HEK293 (cell line): ENCODE data around the gene MESD.
"Not testable (repeated sequence)": the region's sequence is repeated elsewhere in the genome, so short reads cannot be mapped to it uniquely, and the experiment has no call there.

Source experiments
- CTCF ChIA-PET: fragments of 350-600 bp; formaldehyde crosslinking; extraction: SDS; loops from one replicate; lab custom pipeline; 2021; ENCODE audit warnings: antibody characterized with exemption; lab: Yijun Ruan, JAX
- POLR2A ChIA-PET: fragments of 300-600 bp; formaldehyde crosslinking; extraction: SDS; loops from one replicate; lab custom pipeline; 2020; ENCODE audit warnings: antibody characterized with exemption, inconsistent platforms; lab: Yijun Ruan, JAX
- H3K27ac ChIP-seq: fragments of 200-500 bp; sonication (Bioruptor generic); 2 replicates; pipeline ENCODE4 v1.5.1; 2014; ENCODE audit warnings: low read depth, low read length, control low read depth, inconsistent platforms; ENCODE audit errors: extremely low read depth
- H3K36me3 ChIP-seq, 2 experiments: fragments of 200-500 bp in 1 of 2; sonication (Bioruptor generic) in 1 of 2; 1 replicate in 1 of 2; 2 replicates in 1 of 2; pipeline ENCODE4 v1.5.1; 2014 to 2017; ENCODE audit warnings: inconsistent platforms in 2 of 2, low read length in 2 of 2; ENCODE audit not compliant: control insufficient read depth in 2 of 2, insufficient read depth in 1 of 2
- H3K4me1 ChIP-seq: fragments of 200-500 bp; sonication (Bioruptor generic); 2 replicates; pipeline ENCODE4 v1.5.1; 2014; ENCODE audit warnings: mild to moderate bottlenecking, low read length, inconsistent platforms; ENCODE audit not compliant: control insufficient read depth, insufficient read depth
- H3K4me3 ChIP-seq: 2 replicates; pipeline ENCODE4 v1.5.1; 2011; ENCODE audit warnings: low read depth, mild to moderate bottlenecking, control low read depth, low read length, moderate library complexity
- H3K9me3 ChIP-seq: fragments of 200-500 bp; sonication (Bioruptor generic); 2 replicates; pipeline ENCODE4 v1.5.1; 2014; ENCODE audit warnings: low read depth, low read length, inconsistent platforms; ENCODE audit not compliant: control insufficient read depth, insufficient read depth
- PRDM6 ChIP-seq: fragments of 450-650 bp; formaldehyde crosslinking; IDR thresholded peaks from 2 replicates; pipeline ENCODE4 v1.5.1; 2017; ENCODE audit warnings: missing biosample characterization, missing genetic modification characterization
- SCRT2 ChIP-seq: fragments of 450-650 bp; formaldehyde crosslinking; IDR thresholded peaks from 2 replicates; pipeline ENCODE4 v1.5.1; 2016; ENCODE audit warnings: missing biosample characterization, missing genetic modification characterization
- SP2 ChIP-seq: fragments of 450-650 bp; formaldehyde crosslinking; IDR thresholded peaks from 2 replicates; pipeline ENCODE4 v1.5.1; 2016; ENCODE audit warnings: missing biosample characterization, missing genetic modification characterization
- TCF7L2 ChIP-seq: IDR thresholded peaks from 2 replicates; pipeline ENCODE4 v1.6.1; 2011; ENCODE audit warnings: low read depth, mild to moderate bottlenecking, inconsistent platforms, low read length, moderate library complexity, borderline replicate concordance
- YY1 ChIP-seq: fragments of 450-650 bp; formaldehyde crosslinking; IDR thresholded peaks from 2 replicates; pipeline ENCODE4 v1.5.1; 2018; ENCODE audit warnings: missing biosample characterization, missing genetic modification characterization
- ZFP3 ChIP-seq: fragments of 450-650 bp; formaldehyde crosslinking; IDR thresholded peaks from 2 replicates; pipeline ENCODE4 v1.5.1; 2016; ENCODE audit warnings: low read depth, missing biosample characterization, missing genetic modification characterization
- ZNF10 ChIP-seq: fragments of 450-650 bp; formaldehyde crosslinking; IDR thresholded peaks from 2 replicates; pipeline ENCODE4 v1.5.1; 2017; ENCODE audit warnings: missing biosample characterization, missing genetic modification characterization
- ZNF138 ChIP-seq: fragments of 450-650 bp; formaldehyde crosslinking; IDR thresholded peaks from 2 replicates; pipeline ENCODE4 v1.5.1; 2016; ENCODE audit warnings: missing biosample characterization, missing genetic modification characterization, borderline replicate concordance
- ZNF146 ChIP-seq: fragments of 450-650 bp; formaldehyde crosslinking; IDR thresholded peaks from 2 replicates; pipeline ENCODE4 v1.5.1; 2016; ENCODE audit warnings: missing biosample characterization, missing genetic modification characterization
- ZNF426 ChIP-seq: fragments of 450-650 bp; formaldehyde crosslinking; IDR thresholded peaks from 2 replicates; pipeline ENCODE4 v1.5.1; 2017; ENCODE audit warnings: missing biosample characterization, missing genetic modification characterization, mild to moderate bottlenecking, inconsistent platforms, moderate library complexity
- ZNF48 ChIP-seq: fragments of 450-650 bp; formaldehyde crosslinking; IDR thresholded peaks from 2 replicates; pipeline ENCODE4 v1.5.1; 2016; ENCODE audit warnings: missing biosample characterization, missing genetic modification characterization
- ZNF580 ChIP-seq: fragments of 450-650 bp; formaldehyde crosslinking; IDR thresholded peaks from 2 replicates; pipeline ENCODE4 v1.5.1; 2016; ENCODE audit warnings: missing biosample characterization, missing genetic modification characterization
- ZNF626 ChIP-seq: fragments of 450-650 bp; sonication (Bioruptor Pico); formaldehyde crosslinking; IDR thresholded peaks from 2 replicates; pipeline ENCODE4 v1.5.1; 2018; ENCODE audit warnings: missing biosample characterization, missing genetic modification characterization, inconsistent platforms
- ZNF645 ChIP-seq: fragments of 450-650 bp; formaldehyde crosslinking; IDR thresholded peaks from 2 replicates; pipeline ENCODE4; 2016; ENCODE audit warnings: missing biosample characterization, missing genetic modification characterization
- ZNF704 ChIP-seq: fragments of 450-650 bp; formaldehyde crosslinking; IDR thresholded peaks from 2 replicates; pipeline ENCODE4 v1.5.1; 2016; ENCODE audit warnings: missing biosample characterization, missing genetic modification characterization
- ZNF776 ChIP-seq: fragments of 450-650 bp; formaldehyde crosslinking; IDR thresholded peaks from 2 replicates; pipeline ENCODE4 v1.5.0; 2017; ENCODE audit warnings: missing biosample characterization, missing genetic modification characterization, borderline replicate concordance
- ZNF785 ChIP-seq: fragments of 450-650 bp; formaldehyde crosslinking; IDR thresholded peaks from 2 replicates; pipeline ENCODE4 v1.5.1; 2016; ENCODE audit warnings: missing biosample characterization, missing genetic modification characterization
- ZNF830 ChIP-seq: fragments of 450-650 bp; IDR thresholded peaks from 2 replicates; pipeline ENCODE4 v1.5.0; 2018; ENCODE audit warnings: missing biosample characterization, missing genetic modification characterization, low read depth, mild to moderate bottlenecking, moderate library complexity
- ZSCAN4 ChIP-seq: fragments of 450-650 bp; formaldehyde crosslinking; IDR thresholded peaks from 2 replicates; pipeline ENCODE4 v1.5.1; 2017; ENCODE audit warnings: missing biosample characterization, missing genetic modification characterization

Gene MESD

GRCh38 chr15:80965454-80965853, 24.2 kb downstream of the MESD start:
- peaks cover 2 to 12% of the 10 kb centered on the region in 2 experiments; a peak in 1 of 3 replicates for H3K36me3 ChIP-seq
- H3K27ac ChIP-seq, H3K4me1 ChIP-seq, H3K9me3 ChIP-seq, POLR2A ChIA-PET, H3K4me3 ChIP-seq: not testable (repeated sequence)
- CTCF ChIA-PET, result interaction anchor here (8.4 kb wide), 1 partner anchor 187 kb away, joined by 137 read pairs; the partner anchor contains the start of gene CEMIP
- peak; percentile 98 for TF ChIP-seq ZNF146 (tag by site-specific recombination)
- TF ChIP-seq ZNF580 (tag by site-specific recombination), result 0 out of 2 replicates have a peak, but pooled peaks have one; percentile 27

GRCh38 chr15:80958818-80959495, 30.7 kb downstream of the MESD start:
- H3K36me3 ChIP-seq, result peaks cover 0 to 8% of the 10 kb centered on the region in 2 experiments; a peak in 1 of 3 replicates
- TF ChIP-seq TCF7L2, result no peak
- TF ChIP-seq ZNF48 (tag by site-specific recombination), result no peak
- no peak for TF ChIP-seq ZNF138 (tag by site-specific recombination)
- no peak for TF ChIP-seq ZNF626 (tag by site-specific recombination)
- TF ChIP-seq ZNF830 (tag by site-specific recombination), result no peak
- no peak for TF ChIP-seq YY1 (tag by site-specific recombination)
- TF ChIP-seq, all 188 proteins: peak for 0
- CTCF ChIA-PET, result interaction anchor here (1.5 to 2.2 kb wide), 3 partner anchors 11 to 179 kb away, joined by 4 to 10 read pairs (median 8); partner anchors contain the start of gene CEMIP
- Histone ChIP-seq H3K4me1 (peaks cover 3% of the 10 kb centered on the region; the same call in 1 of the 2 replicates), H3K27ac (no peak overlapping the region), H3K4me3 (no peak overlapping the region), H3K9me3 (no peaks in the 10 kb centered on the region)
- POLR2A ChIA-PET, result no interaction called here

- CTCF ChIA-PET, result interaction anchor here (1.0 to 2.3 kb wide), 3 partner anchors 12 to 502 kb away, joined by 3 to 17 read pairs (median 3); partner anchors contain the start of gene CEMIP
- TF ChIP-seq ZNF776 (tag by site-specific recombination) (no peak), ZNF426 (tag by site-specific recombination) (no peak), ZNF10 (tag by site-specific recombination) (no peak), ZNF704 (tag by site-specific recombination) (no peak), ZNF785 (tag by site-specific recombination) (no peak), SP2 (tag by site-specific recombination) (no peak), ZFP3 (tag by site-specific recombination) (no peak)
- no peaks in the 10 kb centered on the region for H3K9me3 ChIP-seq
Observed at GRCh38 chr15:80957976-80958375, 31.6 kb downstream of the MESD start.

GRCh38 chr15:80957556-80957955, 32.1 kb downstream of the MESD start:
- Histone ChIP-seq H3K9me3 (no peaks in the 10 kb centered on the region), H3K36me3 (peaks cover 0 to 8% of the 10 kb centered on the region in 2 experiments; a peak in 1 of 3 replicates), H3K4me1 (peaks cover 3% of the 10 kb centered on the region; the same call in 1 of the 2 replicates), H3K27ac (no peak overlapping the region), H3K4me3 (no peak overlapping the region)
- CTCF ChIA-PET, result interaction anchor here (1.0 to 2.3 kb wide), 5 partner anchors 12 to 502 kb away, joined by 3 to 17 read pairs (median 3); partner anchors contain the start of gene CEMIP
- TF ChIP-seq ZSCAN4 (peak; percentile 46; the same call in 1 of the 2 replicates), ZNF645 (tag by site-specific recombination) (no peak), PRDM6 (tag by site-specific recombination) (no peak), ZNF48 (tag by site-specific recombination) (no peak), SCRT2 (tag by site-specific recombination) (0 out of 2 replicates have a peak, but pooled peaks have one; percentile 11)
- POLR2A ChIA-PET, result no interaction called here

More at GRCh38 chr15:80957976-80958375, 31.6 kb downstream of the MESD start:
- POLR2A ChIA-PET, result no interaction called here
- Histone ChIP-seq H3K4me1 (peaks cover 3% of the 10 kb centered on the region; the same call in 1 of the 2 replicates), H3K27ac (no peak overlapping the region), H3K4me3 (no peak overlapping the region), H3K36me3 (peaks cover 0 to 8% of the 10 kb centered on the region in 2 experiments; a peak in 1 of 3 replicates)
